GM21529 (cell line): ENCODE results near the gene SLFN13.
"Not testable (repeated sequence)": the region's sequence is repeated elsewhere in the genome, so short reads cannot be mapped to it uniquely, and the experiment has no call there.

ENCODE experiments used
- ATAC-seq: cut with Tn5 transposase; IDR thresholded peaks from one replicate; pipeline ENCODE4 v1.9.1; 2021; ENCODE audit not compliant: unreplicated experiment

SLFN13 gene

GRCh38 chr17:35433075-35433894 is 15.3 kb downstream of the SLFN13 start:
- ATAC-seq: no peak

GRCh38 chr17:35432176-35433074 is 16.1 kb downstream of the SLFN13 start, which contains the start of gene SLFN12:
SLFN12 (minus strand) TSS chr17:35432500; CDS start chr17:35423028, 9,472 bp downstream.
- ATAC-seq: peak; percentile 83

GRCh38 chr17:35429702-35430101 is 18.9 kb downstream of the SLFN13 start:
- ATAC-seq: no peak

- ATAC-seq: no peak
Measured at GRCh38 chr17:35428229-35428628, 20.3 kb downstream of the SLFN13 start.

- ATAC-seq: no peak
Measured at GRCh38 chr17:35423761-35424160, 24.8 kb downstream of the SLFN13 start.

- ATAC-seq: not testable (repeated sequence)
Measured at GRCh38 chr17:35421069-35421468, 27.5 kb downstream of the SLFN13 start.

GRCh38 chr17:35416659-35417058 is 31.9 kb downstream of the SLFN13 start:
- no peak for ATAC-seq

- ATAC-seq: not testable (repeated sequence)
Measured at GRCh38 chr17:35414707-35415106, 33.9 kb downstream of the SLFN13 start.

GRCh38 chr17:35414247-35414646 is 34.3 kb downstream of the SLFN13 start:
- ATAC-seq: no peak

GRCh38 chr17:35407531-35407930 is 41.0 kb downstream of the SLFN13 start:
- no peak for ATAC-seq

- no peak for ATAC-seq
Measured at GRCh38 chr17:35406568-35406967, 42.0 kb downstream of the SLFN13 start.

GRCh38 chr17:35404360-35404759 is 44.2 kb downstream of the SLFN13 start:
- no peak for ATAC-seq

- ATAC-seq: not testable (repeated sequence)
Measured at GRCh38 chr17:35393783-35394182, 54.8 kb downstream of the SLFN13 start.

- no peak for ATAC-seq
Measured at GRCh38 chr17:35390663-35391062, 57.9 kb downstream of the SLFN13 start.

GRCh38 chr17:35390156-35390555 is 58.4 kb downstream of the SLFN13 start:
- ATAC-seq: no peak

- ATAC-seq: no peak
Measured at GRCh38 chr17:35387496-35387895, 61.1 kb downstream of the SLFN13 start.
